H9 (cell line): Measurements from ENCODE around the gene RAB30. TPM values are rescaled to one million over a fixed set of nuclear protein-coding genes. Genes with fewer than 3 reads are reported as not detected.

Experiments used
- DNase-seq: peaks from one replicate; pipeline ENCODE4 v3.0.0-alpha.2; 2017
- H2AFZ ChIP-seq: one replicate; pipeline ENCODE4 v1.6.1; 2013; ENCODE audit warnings: mild to moderate bottlenecking, low read length, control low read depth, moderate library complexity
- H2AK5ac ChIP-seq: 2 replicates; pipeline ENCODE4 v1.6.1; 2013; ENCODE audit warnings: low read length, control low read depth, mixed read lengths; ENCODE audit not compliant: insufficient read length
- H2BK120ac ChIP-seq: one replicate; pipeline ENCODE4 v1.6.1; 2013; ENCODE audit warnings: low read depth, mild to moderate bottlenecking, low read length, control low read depth, inconsistent platforms; ENCODE audit not compliant: poor library complexity, severe bottlenecking
- H2BK12ac ChIP-seq: 2 replicates; pipeline ENCODE4 v1.6.1; 2013; ENCODE audit warnings: low read length, control low read depth, mixed read lengths, low read depth; ENCODE audit not compliant: insufficient read length
- H2BK15ac ChIP-seq: 2 replicates; pipeline ENCODE4 v1.6.1; 2013; ENCODE audit warnings: low read depth, low read length, control low read depth
- H2BK20ac ChIP-seq: one replicate; pipeline ENCODE4 v1.6.1; 2013; ENCODE audit warnings: low read depth, mild to moderate bottlenecking, low read length, control low read depth, inconsistent platforms; ENCODE audit not compliant: poor library complexity, severe bottlenecking
- H2BK5ac ChIP-seq: 2 replicates; pipeline ENCODE4 v1.6.1; 2013; ENCODE audit warnings: low read length, control low read depth, mixed read lengths; ENCODE audit not compliant: insufficient read length
- H3K14ac ChIP-seq: 2 replicates; pipeline ENCODE4 v1.6.1; 2013; ENCODE audit warnings: low read length, control low read depth; ENCODE audit not compliant: insufficient read depth
- H3K18ac ChIP-seq: 2 replicates; pipeline ENCODE4 v1.6.1; 2013; ENCODE audit warnings: low read depth, mild to moderate bottlenecking, mixed read lengths, low read length, control low read depth; ENCODE audit not compliant: insufficient read length
- H3K23ac ChIP-seq: 2 replicates; pipeline ENCODE4 v1.6.1; 2013; ENCODE audit warnings: low read length, control low read depth, mixed read lengths, low read depth; ENCODE audit not compliant: insufficient read length
- H3K23me2 ChIP-seq: 2 replicates; pipeline ENCODE4 v1.6.1; 2013; ENCODE audit warnings: low read depth, mild to moderate bottlenecking, mixed read lengths, low read length, control low read depth; ENCODE audit not compliant: insufficient read length, poor library complexity, severe bottlenecking
- H3K27ac ChIP-seq: 2 replicates; pipeline ENCODE4 v1.5.1; 2013; ENCODE audit warnings: low read length, control low read depth, mixed read lengths, low read depth; ENCODE audit not compliant: insufficient read length
- H3K27me3 ChIP-seq: 2 replicates; pipeline ENCODE4 v1.6.1; 2013; ENCODE audit warnings: low read length, control low read depth, inconsistent platforms; ENCODE audit not compliant: insufficient read depth
- H3K4ac ChIP-seq: 2 replicates; pipeline ENCODE4 v1.6.1; 2013; ENCODE audit warnings: low read depth, mild to moderate bottlenecking, control low read depth, inconsistent platforms, low read length, moderate library complexity
- H3K4me1 ChIP-seq: 2 replicates; pipeline ENCODE4 v1.6.1; 2013; ENCODE audit warnings: low read length, control low read depth, inconsistent platforms; ENCODE audit not compliant: insufficient read depth
- H3K4me2 ChIP-seq: 2 replicates; pipeline ENCODE4 v1.6.1; 2013; ENCODE audit warnings: low read length, control low read depth, mixed read lengths; ENCODE audit not compliant: insufficient read length, insufficient read depth
- H3K56ac ChIP-seq: 2 replicates; pipeline ENCODE4 v1.6.1; 2013; ENCODE audit warnings: low read depth, mild to moderate bottlenecking, mixed read lengths, low read length, control low read depth; ENCODE audit not compliant: insufficient read length
- H3K79me1 ChIP-seq: 2 replicates; pipeline ENCODE4 v1.6.1; 2013; ENCODE audit warnings: low read depth, mild to moderate bottlenecking, moderate library complexity, low read length, control low read depth, inconsistent platforms; ENCODE audit not compliant: insufficient read depth, poor library complexity, severe bottlenecking
- H3K79me2 ChIP-seq: 2 replicates; pipeline ENCODE4 v1.6.1; 2013; ENCODE audit warnings: low read length, control low read depth, inconsistent platforms; ENCODE audit not compliant: insufficient read depth
- H3K9ac ChIP-seq: 2 replicates; pipeline ENCODE4 v1.6.1; 2013; ENCODE audit warnings: low read length, control low read depth, mixed read lengths; ENCODE audit not compliant: insufficient read length; ENCODE audit errors: extremely low read depth
- H3K9me3 ChIP-seq: one replicate; pipeline ENCODE4 v1.6.1; 2013; ENCODE audit warnings: low read depth, low read length, inconsistent platforms; ENCODE audit not compliant: control insufficient read depth
- H3T11ph ChIP-seq: one replicate; pipeline ENCODE4 v1.6.1; 2013; ENCODE audit warnings: mild to moderate bottlenecking, low read length, control low read depth, inconsistent platforms
- H4K20me1 ChIP-seq: one replicate; pipeline ENCODE4 v1.6.1; 2013; ENCODE audit not compliant: control insufficient read depth, insufficient read length, insufficient read depth
- H4K5ac ChIP-seq: 2 replicates; pipeline ENCODE4 v1.6.1; 2013; ENCODE audit warnings: low read depth, mild to moderate bottlenecking, mixed read lengths, low read length, control low read depth; ENCODE audit not compliant: insufficient read length
- H4K8ac ChIP-seq: replicated peaks from 2 replicates; pipeline ENCODE4 v1.6.1; 2013; ENCODE audit warnings: low read length, control low read depth, mixed read lengths, low read depth; ENCODE audit not compliant: insufficient read length
- H4K91ac ChIP-seq: 2 replicates; pipeline ENCODE4 v1.6.1; 2013; ENCODE audit warnings: low read depth, mild to moderate bottlenecking, moderate library complexity, mixed read lengths, low read length, control low read depth; ENCODE audit not compliant: insufficient read length
- H3K27ac Mint-ChIP-seq, 3 experiments: 2 replicates in 2 of 3; 3 replicates in 1 of 3; pipeline ENCODE4 v1.8.0; 2020 to 2021; ENCODE audit warnings: mixed read lengths in 3 of 3, mild to moderate bottlenecking in 1 of 3, moderate library complexity in 1 of 3
- H3K27me3 Mint-ChIP-seq: 2 replicates; pipeline ENCODE4 v1.8.0; 2021; ENCODE audit warnings: low read depth, mild to moderate bottlenecking, moderate library complexity, mixed read lengths
- H3K36me3 Mint-ChIP-seq, 3 experiments: 2 replicates in 2 of 3; 3 replicates in 1 of 3; pipeline ENCODE4 v1.8.0; 2020 to 2021; ENCODE audit warnings: low read depth in 3 of 3, mixed read lengths in 3 of 3; ENCODE audit not compliant: insufficient read depth in 1 of 3
- H3K4me1 Mint-ChIP-seq, 2 experiments: 2 replicates each; pipeline ENCODE4 v1.8.0; 2020; ENCODE audit warnings: mixed read lengths in 2 of 2
- H3K4me3 Mint-ChIP-seq, 2 experiments: 2 replicates in 1 of 2; 3 replicates in 1 of 2; pipeline ENCODE4 v1.8.0; 2020 to 2021; ENCODE audit warnings: mild to moderate bottlenecking in 2 of 2, mixed read lengths in 2 of 2, moderate library complexity in 1 of 2
- H3K9me3 Mint-ChIP-seq, 2 experiments: 2 replicates in 1 of 2; 3 replicates in 1 of 2; pipeline ENCODE4 v1.8.0; 2020; ENCODE audit warnings: mild to moderate bottlenecking in 2 of 2, mixed read lengths in 2 of 2, moderate library complexity in 1 of 2
- WGBS: extraction: QIAGEN DNeasy Blood & Tissue Kit; methylation state at CpG from one replicate; pipeline ENCODE4 v1.1.7; 2013; ENCODE audit warnings: missing lambda C conversion rate, low lambda C conversion rate, mixed read lengths; ENCODE audit not compliant: insufficient read length; ENCODE audit errors: extremely low coverage; 5-methylcytosine and 5-hydroxymethylcytosine counted together
- total RNA-seq: library from RNA; stranded (reverse); gene quantifications from 2 replicates; pipeline ENCODE4 v1.2.1, GENCODE V29; 2021
- TF ChIP-seq, protein P1 (sequence below): fragments of 200-600 bp; sonication (generic); conservative IDR thresholded peaks from 3 replicates; pipeline ENCODE4 v1.8.0; 2021; ENCODE audit warnings: antibody characterized with exemption, mild to moderate bottlenecking

RAB30 gene
- total RNA-seq, 1 experiment from 2014 or later: 4.8 TPM

- no peak overlapping the region for H2AFZ ChIP-seq
Measured at GRCh38 chr11:83115551-83115950, 43.9 kb upstream of the RAB30 start.

More at GRCh38 chr11:83115551-83115950, 43.9 kb upstream of the RAB30 start:
- no peaks in the 10 kb centered on the region for H3K9me3 ChIP-seq
- no peak overlapping the region for H2BK20ac ChIP-seq
- H4K20me1 ChIP-seq: no peaks in the 10 kb centered on the region
- H3K18ac ChIP-seq: no peak overlapping the region
- TF ChIP-seq, protein P1, sequence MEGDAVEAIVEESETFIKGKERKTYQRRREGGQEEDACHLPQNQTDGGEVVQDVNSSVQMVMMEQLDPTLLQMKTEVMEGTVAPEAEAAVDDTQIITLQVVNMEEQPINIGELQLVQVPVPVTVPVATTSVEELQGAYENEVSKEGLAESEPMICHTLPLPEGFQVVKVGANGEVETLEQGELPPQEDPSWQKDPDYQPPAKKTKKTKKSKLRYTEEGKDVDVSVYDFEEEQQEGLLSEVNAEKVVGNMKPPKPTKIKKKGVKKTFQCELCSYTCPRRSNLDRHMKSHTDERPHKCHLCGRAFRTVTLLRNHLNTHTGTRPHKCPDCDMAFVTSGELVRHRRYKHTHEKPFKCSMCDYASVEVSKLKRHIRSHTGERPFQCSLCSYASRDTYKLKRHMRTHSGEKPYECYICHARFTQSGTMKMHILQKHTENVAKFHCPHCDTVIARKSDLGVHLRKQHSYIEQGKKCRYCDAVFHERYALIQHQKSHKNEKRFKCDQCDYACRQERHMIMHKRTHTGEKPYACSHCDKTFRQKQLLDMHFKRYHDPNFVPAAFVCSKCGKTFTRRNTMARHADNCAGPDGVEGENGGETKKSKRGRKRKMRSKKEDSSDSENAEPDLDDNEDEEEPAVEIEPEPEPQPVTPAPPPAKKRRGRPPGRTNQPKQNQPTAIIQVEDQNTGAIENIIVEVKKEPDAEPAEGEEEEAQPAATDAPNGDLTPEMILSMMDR: no peak
- H3K27me3 Mint-ChIP-seq: no peaks in the 10 kb centered on the region; the same call in 1 of the 2 replicates
- no peak overlapping the region for H4K8ac ChIP-seq
- WGBS: no CpG with 5 or more reads among the region's 5 CpGs
- no peak overlapping the region for H4K91ac ChIP-seq
- H2BK120ac ChIP-seq: no peak overlapping the region
- H3K23me2 ChIP-seq: no peaks in the 10 kb centered on the region
- no peaks in the 10 kb centered on the region for H3K79me1 ChIP-seq
- H2BK12ac ChIP-seq: no peak overlapping the region
- peaks cover 4 to 6% of the 10 kb centered on the region in 2 experiments; a peak in 2 of 4 replicates for H3K4me1 Mint-ChIP-seq
- H4K5ac ChIP-seq: no peak overlapping the region
- H2AK5ac ChIP-seq: no peak overlapping the region
- no peak overlapping the region for H3K4ac ChIP-seq
- no peak overlapping the region for H3K9ac ChIP-seq
- no peak overlapping the region for H3K23ac ChIP-seq
- H3K27me3 ChIP-seq: no peaks in the 10 kb centered on the region
- H3K79me2 ChIP-seq: no peaks in the 10 kb centered on the region
- no peak overlapping the region for H3K4me2 ChIP-seq
- H3K9me3 Mint-ChIP-seq: no peaks in the 10 kb centered on the region
- H3T11ph ChIP-seq: no peak overlapping the region
- no peak overlapping the region for H3K56ac ChIP-seq
- no peak overlapping the region for H2BK15ac ChIP-seq
- H3K4me3 Mint-ChIP-seq: no peak overlapping the region
- H2BK5ac ChIP-seq: no peak overlapping the region
- H3K36me3 Mint-ChIP-seq: no peaks in the 10 kb centered on the region
- DNase-seq: no peak
- H3K27ac ChIP-seq: no peak overlapping the region
- no peak overlapping the region for H3K14ac ChIP-seq
- no peaks in the 10 kb centered on the region for H3K4me1 ChIP-seq
- H3K27ac Mint-ChIP-seq: 0 out of 7 replicates have a peak overlapping the region, but pooled peaks of 2 of the 3 experiments have one; percentile 30 to 48
